Activated CD4-positive, alpha-beta T cell treated with anti-CD3 and anti-CD28 coated beads for 24 hours (primary cell): ENCODE results near the gene IRF3.
"Not testable (repeated sequence)": the region's sequence is repeated elsewhere in the genome, so short reads cannot be mapped to it uniquely, and the experiment has no call there.

Experiments used
- DNase-seq, 2 donors: peaks; one replicate each; pipeline ENCODE4 v3.0.0-alpha.2; 2020; ENCODE audit warnings: low read depth in 2 of 2

Gene IRF3

GRCh38 chr19:49617860-49618259 is 47.8 kb downstream of the IRF3 start:
- not testable (repeated sequence) for DNase-seq

- no peak for DNase-seq
Observed at GRCh38 chr19:49616945-49617344, 48.7 kb downstream of the IRF3 start.

- no peak for DNase-seq
Observed at GRCh38 chr19:49616532-49616931, 49.1 kb downstream of the IRF3 start.

GRCh38 chr19:49615861-49616260 is 49.8 kb downstream of the IRF3 start:
- DNase-seq: no peak

GRCh38 chr19:49614096-49614833 is 51.4 kb downstream of the IRF3 start:
- DNase-seq: no peak

- DNase-seq: no peak
Observed at GRCh38 chr19:49613374-49613773, 52.3 kb downstream of the IRF3 start.
